HCT116 (cell line): Measurements from ENCODE around the gene MAPK8IP1. TPM values are rescaled to one million over a fixed set of nuclear protein-coding genes. Genes with fewer than 3 reads are reported as not detected.

Source experiments
- ATAC-seq: fragments of 200-7000 bp; cut with Tn5 transposase; 2 replicates; pipeline ENCODE4 v1.9.1; 2020; ENCODE audit warnings: mild to moderate bottlenecking, moderate library complexity
- BruUV-seq: library from RNA; stranded (reverse); fragments of 400-500 nt; replicated peaks from 2 replicates; lab custom pipeline; 2021; lab: Mats Ljungman, UMichigan
- CTCF ChIA-PET: fragments of 300-600 bp; sonication (Branson Sonifier 250); formaldehyde crosslinking; loops from one replicate; lab custom pipeline; 2021; ENCODE audit warnings: antibody characterized with exemption; lab: Charles Lee
- POLR2A ChIA-PET: fragments of 300-600, 350-600 bp; sonication (Branson Sonifier 250); formaldehyde crosslinking; loops from one replicate; lab custom pipeline; 2021; ENCODE audit warnings: antibody characterized with exemption; lab: Charles Lee
- RAD21 ChIA-PET, 2 experiments: fragments of 300-600 bp; sonication (Branson Sonifier 250); formaldehyde crosslinking; loops; one replicate each; lab custom pipeline; 2023; ENCODE audit warnings: low total read pairs in 2 of 2; ENCODE audit not compliant: uncharacterized antibody in 2 of 2, unreplicated experiment in 2 of 2, low non-redundant PET in 1 of 2; lab: Charles Lee
- DNase-seq: peaks from one replicate; pipeline ENCODE4 v3.0.0-alpha.2; 2010; ENCODE audit warnings: low read depth, low spot score
- H2AFZ ChIP-seq: fragments of 200-600 bp; shearing (Covaris generic), sonication (generic); 2 replicates; pipeline ENCODE4 v1.6.1; 2017; ENCODE audit warnings: low read depth, mixed run types, mixed read lengths, antibody characterized with exemption, low read length; ENCODE audit not compliant: poor library complexity, severe bottlenecking
- H3K27ac ChIP-seq: 2 replicates; pipeline ENCODE4 v1.5.1; 2012; ENCODE audit warnings: low read depth, low read length
- H3K27me3 ChIP-seq: fragments of 200-600 bp; sonication (generic); 2 replicates; pipeline ENCODE4 v1.6.1; 2016; ENCODE audit warnings: mixed run types, low read length, mixed read lengths; ENCODE audit not compliant: insufficient read depth
- H3K36me3 ChIP-seq, 2 experiments: fragments of 200-500 bp in 1 of 2; fragments of 200-600 bp in 1 of 2; sonication (Bioruptor generic) in 1 of 2; sonication (generic) in 1 of 2; 2 replicates each; pipeline versions ENCODE4 v1.5.1 to v1.6.1; 2014 to 2016; ENCODE audit warnings: low read length in 2 of 2, inconsistent platforms in 1 of 2, mixed read lengths in 1 of 2, mixed run types in 1 of 2; ENCODE audit not compliant: insufficient read depth in 2 of 2, control insufficient read depth in 1 of 2
- H3K4me1 ChIP-seq, 2 experiments: fragments of 200-600 bp in 1 of 2; sonication (generic) in 1 of 2; 2 replicates each; pipeline versions ENCODE4 v1.5.1 to v1.6.1; 2012 to 2017; ENCODE audit warnings: low read length in 2 of 2, inconsistent platforms in 1 of 2, mild to moderate bottlenecking in 1 of 2, mixed read lengths in 1 of 2, mixed run types in 1 of 2, moderate library complexity in 1 of 2; ENCODE audit not compliant: insufficient read depth in 2 of 2, control insufficient read depth in 1 of 2
- H3K4me2 ChIP-seq: fragments of 200-600 bp; sonication (generic); 2 replicates; pipeline ENCODE4 v1.6.1; 2017; ENCODE audit warnings: mixed run types, low read length, mixed read lengths
- H3K4me3 ChIP-seq, 2 experiments: fragments of 200-600 bp in 1 of 2; sonication (generic) in 1 of 2; replicated peaks in 1 of 2; 2 replicates each; pipeline ENCODE4 v1.5.1; 2011 to 2016; ENCODE audit warnings: low read length in 2 of 2, control low read depth in 1 of 2, low read depth in 1 of 2, mild to moderate bottlenecking in 1 of 2, mixed read lengths in 1 of 2, mixed run types in 1 of 2
- H3K79me2 ChIP-seq: fragments of 200-600 bp; sonication (generic); 2 replicates; pipeline ENCODE4 v1.6.1; 2017; ENCODE audit warnings: mild to moderate bottlenecking, mixed run types, low read length, moderate library complexity, mixed read lengths; ENCODE audit not compliant: insufficient read depth
- H3K9ac ChIP-seq: fragments of 200-600 bp; sonication (generic); 2 replicates; pipeline ENCODE4 v1.6.1; 2016; ENCODE audit warnings: low read length, mixed read lengths
- H3K9me2 ChIP-seq: fragments of 200-600 bp; sonication (generic), shearing (Covaris generic); 2 replicates; pipeline ENCODE4 v1.6.1; 2017; ENCODE audit warnings: mixed run types, mild to moderate bottlenecking, moderate library complexity; ENCODE audit not compliant: insufficient read depth
- H3K9me3 ChIP-seq, 2 experiments: fragments of 200-500 bp in 1 of 2; fragments of 200-600 bp in 1 of 2; sonication (Bioruptor generic) in 1 of 2; sonication (generic) in 1 of 2; 2 replicates each; pipeline ENCODE4 v1.6.1; 2014 to 2017; ENCODE audit warnings: low read length in 2 of 2, mixed read lengths in 2 of 2, inconsistent platforms in 1 of 2, low read depth in 1 of 2, mild to moderate bottlenecking in 1 of 2, mixed run types in 1 of 2, moderate library complexity in 1 of 2; ENCODE audit not compliant: control insufficient read depth in 1 of 2, insufficient read depth in 1 of 2
- H4K20me1 ChIP-seq: fragments of 200-600 bp; sonication (generic), shearing (Covaris generic); 2 replicates; pipeline ENCODE4 v1.6.1; 2017; ENCODE audit warnings: mixed run types, mild to moderate bottlenecking, moderate library complexity; ENCODE audit not compliant: insufficient read depth
- ATF3 ChIP-seq: IDR thresholded peaks from 2 replicates; pipeline ENCODE4 v1.6.1; 2012
- CEBPB ChIP-seq: IDR thresholded peaks from 2 replicates; pipeline ENCODE4 v1.6.1; 2012; ENCODE audit warnings: low read depth
- EGR1 ChIP-seq: IDR thresholded peaks from 2 replicates; pipeline ENCODE4 v1.6.1; 2012; ENCODE audit warnings: low read depth
- ELF1 ChIP-seq: IDR thresholded peaks from 2 replicates; pipeline ENCODE4 v1.6.1; 2012; ENCODE audit warnings: low read depth, borderline replicate concordance
- FOSL1 ChIP-seq: IDR thresholded peaks from 2 replicates; pipeline ENCODE4 v1.6.1; 2012; ENCODE audit warnings: low read depth
- JUND ChIP-seq: IDR thresholded peaks from 2 replicates; pipeline ENCODE4 v1.6.1; 2012
- MAX ChIP-seq: IDR thresholded peaks from 2 replicates; pipeline ENCODE4 v1.6.1; 2012
- POLR2A ChIP-seq: IDR thresholded peaks from 2 replicates; pipeline ENCODE4 v1.7.0; 2011; ENCODE audit warnings: borderline replicate concordance; ENCODE audit not compliant: insufficient read depth, insufficient read length; ENCODE audit errors: extremely low read depth
- POLR2AphosphoS5 ChIP-seq: IDR thresholded peaks from 2 replicates; pipeline ENCODE4 v1.6.1; 2011; ENCODE audit warnings: mild to moderate bottlenecking, low read depth, low read length, moderate library complexity
- REST ChIP-seq: IDR thresholded peaks from 2 replicates; pipeline ENCODE4 v1.6.1; 2012; ENCODE audit warnings: low read depth
- SIN3A ChIP-seq: IDR thresholded peaks from 2 replicates; pipeline ENCODE4 v1.6.1; 2012; ENCODE audit warnings: low read depth
- SP1 ChIP-seq: IDR thresholded peaks from 2 replicates; pipeline ENCODE4 v1.6.1; 2012; ENCODE audit warnings: low read depth
- TCF7L2 ChIP-seq: IDR thresholded peaks from 2 replicates; pipeline ENCODE4 v1.7.0; 2011; ENCODE audit warnings: borderline replicate concordance, inconsistent platforms; ENCODE audit not compliant: insufficient read depth, insufficient read length; ENCODE audit errors: extremely low read depth
- YY1 ChIP-seq: IDR thresholded peaks from 2 replicates; pipeline ENCODE4 v1.6.1; 2011; ENCODE audit warnings: low read length, low read depth, moderate library complexity, mild to moderate bottlenecking; ENCODE audit not compliant: insufficient replicate concordance; ENCODE audit errors: extremely low read depth
- ZBTB33 ChIP-seq: IDR thresholded peaks from 2 replicates; pipeline ENCODE4 v1.6.1; 2011; ENCODE audit warnings: mild to moderate bottlenecking, low read length, moderate library complexity; ENCODE audit not compliant: insufficient replicate concordance; ENCODE audit errors: extremely low read depth
- ZNF274 ChIP-seq: fragments of 200-500 bp; sonication (Bioruptor generic); IDR thresholded peaks from 2 replicates; pipeline ENCODE4 v1.6.1; 2014; ENCODE audit warnings: mild to moderate bottlenecking, low read depth, low read length, inconsistent platforms
- intact Hi-C: fragments of 100-400 bp; cut with micrococcal nuclease; formaldehyde crosslinking; loops from 2 replicates; pipeline ENCODE4 v1.10.0; 2022
- total RNA-seq: library from RNA; stranded (reverse); gene quantifications from one replicate; pipeline ENCODE4 v1.2.1, GENCODE V29; 2021; ENCODE audit not compliant: unreplicated experiment

Gene MAPK8IP1
- total RNA-seq, 1 experiment from 2014 or later: 10.1 TPM

GRCh38 chr11:45939836-45940235 lies 54.4 kb downstream of the MAPK8IP1 start:
- Histone ChIP-seq H3K9me3 (no peaks in the 10 kb centered on the region), H3K4me2 (no peak overlapping the region), H3K27ac (no peak overlapping the region), H3K79me2 (no peaks in the 10 kb centered on the region), H3K27me3 (no peaks in the 10 kb centered on the region), H2AFZ (no peak overlapping the region), H3K4me1 (no peaks in the 10 kb centered on the region), H4K20me1 (no peaks in the 10 kb centered on the region), H3K4me3 (no peak overlapping the region), H3K9ac (no peak overlapping the region), H3K36me3 (no peaks in the 10 kb centered on the region; a peak in 1 of 4 replicates), H3K9me2 (no peaks in the 10 kb centered on the region)
- ChIA-PET CTCF (interaction anchor here (1.0 kb wide), 1 partner anchor 25 kb away, joined by 3 read pairs; no protein-coding TSS in a partner anchor), RAD21 (no interaction called here), POLR2A (no interaction called here)
- intact Hi-C loops: no loop called here
- TF ChIP-seq MAX (no peak), YY1 (no peak)
- no TSS peak for BruUV-seq
- DNase-seq (no peak), ATAC-seq (no peak)

GRCh38 chr11:45941285-45941684 lies 55.8 kb downstream of the MAPK8IP1 start:
- no peak overlapping the region for H3K27ac ChIP-seq
- DNase-seq: no peak
- TF ChIP-seq ATF3: no peak
- TF ChIP-seq SP1: no peak
- no peak for TF ChIP-seq ZNF274
- no peak for TF ChIP-seq FOSL1
- no peak for TF ChIP-seq SIN3A
- no peak for TF ChIP-seq TCF7L2
- no peak for TF ChIP-seq CEBPB
- TF ChIP-seq POLR2A: no peak
- TF ChIP-seq POLR2AphosphoS5: no peak
- TF ChIP-seq JUND: no peak
- no peak for TF ChIP-seq ZBTB33
- no peak for TF ChIP-seq EGR1
- no peak for TF ChIP-seq REST
- TF ChIP-seq ELF1: no peak
- H3K9ac ChIP-seq: no peak overlapping the region
- CTCF ChIA-PET: interaction anchor here (1.2 kb wide), 1 partner anchor 24 kb away, joined by 5 read pairs; no protein-coding TSS in a partner anchor
- H4K20me1 ChIP-seq: no peaks in the 10 kb centered on the region
- RAD21 ChIA-PET: no interaction called here
- peaks cover 0 to 3% of the 10 kb centered on the region in 2 experiments; a peak in 1 of 4 replicates for H3K36me3 ChIP-seq
- BruUV-seq: no TSS peak
- no peaks in the 10 kb centered on the region for H3K27me3 ChIP-seq
- no peaks in the 10 kb centered on the region for H3K4me1 ChIP-seq
- POLR2A ChIA-PET: no interaction called here
- H3K4me3 ChIP-seq: no peak overlapping the region
- no peak overlapping the region for H3K4me2 ChIP-seq
- no peaks in the 10 kb centered on the region for H3K9me3 ChIP-seq
- H3K79me2 ChIP-seq: no peaks in the 10 kb centered on the region
- no peaks in the 10 kb centered on the region for H3K9me2 ChIP-seq
- no peak for ATAC-seq
- H2AFZ ChIP-seq: no peak overlapping the region
- intact Hi-C loops: no loop called here
